Effector CD8-positive, alpha-beta T cell (primary cell): ENCODE results near the gene CTH.
"Not testable (repeated sequence)": the region's sequence is repeated elsewhere in the genome, so short reads cannot be mapped to it uniquely, and the experiment has no call there.

Source experiments
- DNase-seq: peaks from one replicate; lab custom pipeline; 2025; lab: John Stamatoyannopoulos, UW
- total RNA-seq, 4 experiments: gene quantifications; one replicate each; lab custom pipeline; 2026; lab: John Stamatoyannopoulos, UW

Gene CTH
- total RNA-seq, result 0.97 to 18.4 (median 3.7) reads per million in 4 experiments

GRCh38 chr1:70410604-70411359, at the start of gene CTH:
CTH (plus strand) TSS chr1:70411268; CDS start chr1:70411416, 148 bp downstream.
- peak; percentile 85 for DNase-seq

GRCh38 chr1:70361727-70362398, 49.2 kb upstream of the CTH start:
- DNase-seq, result no peak

- no peak for DNase-seq
These were observed 46.6 kb upstream of the CTH start for GRCh38 chr1:70364439-70364838.

GRCh38 chr1:70366425-70366952, 44.6 kb upstream of the CTH start:
- not testable (repeated sequence) for DNase-seq

- DNase-seq, result not testable (repeated sequence)
These were observed 44.1 kb upstream of the CTH start for GRCh38 chr1:70366997-70367396.

- not testable (repeated sequence) for DNase-seq
These were observed 43.7 kb upstream of the CTH start for GRCh38 chr1:70367397-70367796.

GRCh38 chr1:70371586-70371985, 39.5 kb upstream of the CTH start:
- DNase-seq, result not testable (repeated sequence)

GRCh38 chr1:70372426-70372825, 38.6 kb upstream of the CTH start:
- no peak for DNase-seq

- DNase-seq, result not testable (repeated sequence)
These were observed 37.5 kb upstream of the CTH start for GRCh38 chr1:70373580-70373979.

- no peak for DNase-seq
These were observed 34.9 kb upstream of the CTH start for GRCh38 chr1:70376196-70376595.

- no peak for DNase-seq
These were observed 28.4 kb upstream of the CTH start for GRCh38 chr1:70382682-70383081.

GRCh38 chr1:70383483-70383882, 27.6 kb upstream of the CTH start:
- no peak for DNase-seq

- DNase-seq, result no peak
These were observed 26.5 kb upstream of the CTH start for GRCh38 chr1:70384542-70384941.

- DNase-seq, result no peak
These were observed 25.6 kb upstream of the CTH start for GRCh38 chr1:70385477-70385876.

- DNase-seq, result no peak
These were observed 24.9 kb upstream of the CTH start for GRCh38 chr1:70386121-70386520.

GRCh38 chr1:70387507-70387906, 23.6 kb upstream of the CTH start:
- no peak for DNase-seq

GRCh38 chr1:70392626-70393025, 18.4 kb upstream of the CTH start:
- no peak for DNase-seq

- DNase-seq, result no peak
These were observed 14.5 kb upstream of the CTH start for GRCh38 chr1:70396607-70397006.

- no peak for DNase-seq
These were observed 14.1 kb upstream of the CTH start for GRCh38 chr1:70397013-70397412.

- no peak for DNase-seq
These were observed 10.7 kb upstream of the CTH start for GRCh38 chr1:70400335-70400734.

GRCh38 chr1:70401974-70402373, 9.1 kb upstream of the CTH start:
- DNase-seq, result no peak

- no peak for DNase-seq
These were observed 7.3 kb upstream of the CTH start for GRCh38 chr1:70403759-70404158.

GRCh38 chr1:70405780-70406416, 5.2 kb upstream of the CTH start:
- no peak for DNase-seq
